SK-N-SH (cell line): Measurements from ENCODE around the gene AKR1E2. TPM values are rescaled to one million over a fixed set of nuclear protein-coding genes. Genes with fewer than 3 reads are reported as not detected.

Source experiments
- CTCF ChIA-PET: fragments of 300-600, 350-600 bp; formaldehyde crosslinking; extraction: SDS; loops from one replicate; lab custom pipeline; 2021; lab: Yijun Ruan, JAX
- POLR2A ChIA-PET: fragments of 350-600 bp; sonication (Branson Sonifier 250); formaldehyde crosslinking; extraction: SDS; loops from one replicate; lab custom pipeline; 2020; ENCODE audit warnings: antibody characterized with exemption, inconsistent platforms; lab: Yijun Ruan, JAX
- DNase-seq: peaks from one replicate; pipeline ENCODE4 v3.0.0; 2012
- H2AFZ ChIP-seq: fragments of 200-600 bp; sonication (generic); 2 replicates; pipeline ENCODE4 v1.8.1; 2016; ENCODE audit warnings: antibody characterized with exemption, mild to moderate bottlenecking, low read depth
- H3F3A ChIP-seq: fragments of 200-600 bp; sonication (generic); replicated peaks from 2 replicates; pipeline ENCODE3; 2016; ENCODE audit warnings: antibody characterized with exemption, mild to moderate bottlenecking; ENCODE audit not compliant: insufficient read depth
- H3K27ac ChIP-seq, 2 experiments: fragments of 200-500 bp in 1 of 2; fragments of 200-600 bp in 1 of 2; sonication (Bioruptor generic) in 1 of 2; sonication (generic), shearing (Covaris generic) in 1 of 2; 2 replicates each; pipeline versions ENCODE4 v1.5.1 to v1.6.1; 2014 to 2016; ENCODE audit warnings: low read depth in 2 of 2, inconsistent platforms in 1 of 2, low read length in 1 of 2, mild to moderate bottlenecking in 1 of 2, mixed read lengths in 1 of 2
- H3K27me3 ChIP-seq: fragments of 200-600 bp; sonication (generic), shearing (Covaris generic); 2 replicates; pipeline ENCODE4 v1.6.1; 2016; ENCODE audit warnings: mixed run types; ENCODE audit not compliant: insufficient read depth
- H3K36me3 ChIP-seq, 2 experiments: fragments of 200-500 bp in 1 of 2; fragments of 200-600 bp in 1 of 2; sonication (Bioruptor generic) in 1 of 2; sonication (generic) in 1 of 2; replicated peaks in 1 of 2; 2 replicates each; pipeline versions ENCODE3 to v1.5.1; 2014 to 2016; ENCODE audit warnings: low read length in 1 of 2, mild to moderate bottlenecking in 1 of 2; ENCODE audit not compliant: insufficient read depth in 2 of 2, control insufficient read depth in 1 of 2
- H3K4me1 ChIP-seq, 2 experiments: fragments of 200-500 bp in 1 of 2; fragments of 200-600 bp in 1 of 2; sonication (Bioruptor generic) in 1 of 2; sonication (generic), shearing (Covaris generic) in 1 of 2; 2 replicates each; pipeline versions ENCODE4 v1.5.1 to v1.6.1; 2014 to 2016; ENCODE audit warnings: low read depth in 1 of 2, low read length in 1 of 2, mixed run types in 1 of 2; ENCODE audit not compliant: insufficient read depth in 2 of 2, control insufficient read depth in 1 of 2
- H3K4me2 ChIP-seq: fragments of 200-600 bp; sonication (generic), shearing (Covaris generic); 2 replicates; pipeline ENCODE4 v1.6.1; 2017; ENCODE audit warnings: mixed run types
- H3K4me3 ChIP-seq, 2 experiments: fragments of 200-500 bp in 1 of 2; fragments of 200-600 bp in 1 of 2; sonication (Bioruptor generic) in 1 of 2; sonication (generic), shearing (Covaris generic) in 1 of 2; 2 replicates each; pipeline versions ENCODE4 v1.5.1 to v1.8.1; 2014 to 2016; ENCODE audit warnings: low read depth in 2 of 2, inconsistent platforms in 1 of 2, low read length in 1 of 2, mild to moderate bottlenecking in 1 of 2, mixed read lengths in 1 of 2, moderate library complexity in 1 of 2
- H3K79me2 ChIP-seq: fragments of 200-600 bp; sonication (generic); 2 replicates; pipeline ENCODE4 v1.8.1; 2017; ENCODE audit warnings: mild to moderate bottlenecking; ENCODE audit not compliant: insufficient read depth
- H3K9ac ChIP-seq: fragments of 200-600 bp; sonication (generic); 2 replicates; pipeline ENCODE4 v1.6.1; 2017; ENCODE audit warnings: mixed run types
- H3K9me2 ChIP-seq: fragments of 200-600 bp; sonication (generic); 2 replicates; pipeline ENCODE4 v1.6.1; 2017; ENCODE audit warnings: mixed run types
- H3K9me3 ChIP-seq: fragments of 200-600 bp; sonication (generic); 2 replicates; pipeline ENCODE4 v1.6.1; 2017; ENCODE audit warnings: mixed run types, mild to moderate bottlenecking, moderate library complexity
- H4K20me1 ChIP-seq: fragments of 200-600 bp; sonication (generic); 2 replicates; pipeline ENCODE4 v1.6.1; 2017; ENCODE audit warnings: mild to moderate bottlenecking, mixed run types; ENCODE audit not compliant: insufficient read depth
- IRF3 ChIP-seq: fragments of 150-350 bp; IDR thresholded peaks from 2 replicates; pipeline ENCODE4 v1.6.1; 2016; ENCODE audit warnings: mild to moderate bottlenecking, low read depth, low read length
- JUND ChIP-seq: IDR thresholded peaks from 2 replicates; pipeline ENCODE4 v1.4.0; 2012
- RXRA ChIP-seq: IDR thresholded peaks from 2 replicates; pipeline ENCODE4 v1.4.0; 2012; ENCODE audit warnings: low read depth, mild to moderate bottlenecking, borderline replicate concordance
- USF2 ChIP-seq: fragments of 150-350 bp; IDR thresholded peaks from 2 replicates; pipeline ENCODE4 v1.6.1; 2017; ENCODE audit warnings: antibody characterized with exemption, low read length, low read depth, borderline replicate concordance
- WGBS: methylation state at CpG from one replicate; pipeline ENCODE4 v1.1.6; 2017; ENCODE audit warnings: low lambda C conversion rate; 5-methylcytosine and 5-hydroxymethylcytosine counted together
- polyA plus RNA-seq, 3 experiments: library from polyadenylated mRNA; depleted of rRNA; stranded (reverse); fragments of >200 nt; gene quantifications; 2 replicates each; pipeline ENCODE4 v1.2.3, GENCODE V29; 2012
- TF ChIP-seq, protein P1 (sequence below): IDR thresholded peaks from 2 replicates; pipeline ENCODE4; 2012
- TF ChIP-seq, protein P2 (sequence below): IDR thresholded peaks from 2 replicates; pipeline ENCODE4 v1.6.1; 2012; ENCODE audit warnings: mild to moderate bottlenecking, low read depth, low read length, moderate library complexity

The AKR1E2 gene
- polyA plus RNA-seq, 1 of the 3 experiments (the other 2 are of a cell fraction) = 5.8 TPM

DNA sequence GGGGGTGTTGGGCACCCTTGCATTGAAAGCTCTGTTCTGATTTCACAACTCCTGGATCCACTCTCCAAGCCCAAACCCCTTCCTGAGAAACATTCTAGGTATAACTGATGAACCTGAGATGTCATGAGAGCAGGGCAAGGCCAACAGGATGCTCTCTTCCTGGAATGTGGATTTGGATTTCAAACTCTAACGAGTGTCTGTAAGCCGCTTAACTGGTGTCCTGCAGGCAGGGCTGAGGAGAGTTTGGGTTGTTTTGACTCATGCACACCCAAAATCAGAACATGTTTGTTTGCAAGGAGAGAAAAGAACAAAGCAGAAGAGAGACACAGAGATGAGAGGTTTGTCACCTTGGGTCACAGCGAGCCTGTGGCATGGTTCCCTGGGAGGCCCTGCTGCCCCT is 24.6 kb upstream of the AKR1E2 start:
- peak overlapping the region; percentile 6; the same call in 1 of the 2 replicates for H2AFZ ChIP-seq
- no peaks in the 10 kb centered on the region for H3K27me3 ChIP-seq
- POLR2A ChIA-PET = no interaction called here
- H3K4me1 ChIP-seq = peaks cover 0 to 26% of the 10 kb centered on the region in 2 experiments; a peak in 2 of 4 replicates
- H4K20me1 ChIP-seq = no peaks in the 10 kb centered on the region
- 90% methylated on average over 3 of the region's 3 CpGs for whole genome bisulfite sequencing
- no peaks in the 10 kb centered on the region for H3K79me2 ChIP-seq
- H3K9me2 ChIP-seq = no peaks in the 10 kb centered on the region
- CTCF ChIA-PET = interaction anchor here (3.1 kb wide), 1 partner anchor 14 kb away, joined by 15 read pairs; no protein-coding TSS in a partner anchor
- H3K9me3 ChIP-seq = no peaks in the 10 kb centered on the region
- H3K4me2 ChIP-seq = no peak overlapping the region
- no peak for TF ChIP-seq JUND
- TF ChIP-seq USF2 = no peak
- no peak for TF ChIP-seq IRF3
- TF ChIP-seq, protein P1, sequence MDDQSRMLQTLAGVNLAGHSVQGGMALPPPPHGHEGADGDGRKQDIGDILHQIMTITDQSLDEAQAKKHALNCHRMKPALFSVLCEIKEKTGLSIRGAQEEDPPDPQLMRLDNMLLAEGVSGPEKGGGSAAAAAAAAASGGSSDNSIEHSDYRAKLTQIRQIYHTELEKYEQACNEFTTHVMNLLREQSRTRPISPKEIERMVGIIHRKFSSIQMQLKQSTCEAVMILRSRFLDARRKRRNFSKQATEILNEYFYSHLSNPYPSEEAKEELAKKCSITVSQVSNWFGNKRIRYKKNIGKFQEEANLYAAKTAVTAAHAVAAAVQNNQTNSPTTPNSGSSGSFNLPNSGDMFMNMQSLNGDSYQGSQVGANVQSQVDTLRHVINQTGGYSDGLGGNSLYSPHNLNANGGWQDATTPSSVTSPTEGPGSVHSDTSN = no peak
- TF ChIP-seq, all 33 proteins: peak for 0
- H3F3A ChIP-seq = peaks cover 21% of the 10 kb centered on the region
- no peak overlapping the region for H3K9ac ChIP-seq
- H3K4me3 ChIP-seq = no peak overlapping the region
- no peak for DNase-seq
- no peaks in the 10 kb centered on the region for H3K36me3 ChIP-seq
- no peak overlapping the region for H3K27ac ChIP-seq

GRCh38 chr10:4802711-4803487 is 23.1 kb upstream of the AKR1E2 start:
- CTCF ChIA-PET = interaction anchor here (1.1 to 2.3 kb wide), 2 partner anchors 12 to 13 kb away, joined by 3 to 17 read pairs; no protein-coding TSS in a partner anchor
- DNase-seq = no peak
- H3F3A ChIP-seq = peaks cover 33% of the 10 kb centered on the region
- no peaks in the 10 kb centered on the region for H3K36me3 ChIP-seq
- no peaks in the 10 kb centered on the region for H4K20me1 ChIP-seq
- 78% methylated on average over 6 of the region's 6 CpGs for WGBS
- POLR2A ChIA-PET = no interaction called here
- H3K27ac ChIP-seq = peak overlapping the region in 1 of 2 experiments; percentile 76; a peak in 1 of 4 replicates
- no peaks in the 10 kb centered on the region for H3K9me3 ChIP-seq
- no peaks in the 10 kb centered on the region for H3K9me2 ChIP-seq
- no peaks in the 10 kb centered on the region for H3K27me3 ChIP-seq
- no peaks in the 10 kb centered on the region for H3K79me2 ChIP-seq
- H3K9ac ChIP-seq = no peak overlapping the region; the same call in 1 of the 2 replicates
- no peak overlapping the region for H2AFZ ChIP-seq
- TF ChIP-seq, protein P2, sequence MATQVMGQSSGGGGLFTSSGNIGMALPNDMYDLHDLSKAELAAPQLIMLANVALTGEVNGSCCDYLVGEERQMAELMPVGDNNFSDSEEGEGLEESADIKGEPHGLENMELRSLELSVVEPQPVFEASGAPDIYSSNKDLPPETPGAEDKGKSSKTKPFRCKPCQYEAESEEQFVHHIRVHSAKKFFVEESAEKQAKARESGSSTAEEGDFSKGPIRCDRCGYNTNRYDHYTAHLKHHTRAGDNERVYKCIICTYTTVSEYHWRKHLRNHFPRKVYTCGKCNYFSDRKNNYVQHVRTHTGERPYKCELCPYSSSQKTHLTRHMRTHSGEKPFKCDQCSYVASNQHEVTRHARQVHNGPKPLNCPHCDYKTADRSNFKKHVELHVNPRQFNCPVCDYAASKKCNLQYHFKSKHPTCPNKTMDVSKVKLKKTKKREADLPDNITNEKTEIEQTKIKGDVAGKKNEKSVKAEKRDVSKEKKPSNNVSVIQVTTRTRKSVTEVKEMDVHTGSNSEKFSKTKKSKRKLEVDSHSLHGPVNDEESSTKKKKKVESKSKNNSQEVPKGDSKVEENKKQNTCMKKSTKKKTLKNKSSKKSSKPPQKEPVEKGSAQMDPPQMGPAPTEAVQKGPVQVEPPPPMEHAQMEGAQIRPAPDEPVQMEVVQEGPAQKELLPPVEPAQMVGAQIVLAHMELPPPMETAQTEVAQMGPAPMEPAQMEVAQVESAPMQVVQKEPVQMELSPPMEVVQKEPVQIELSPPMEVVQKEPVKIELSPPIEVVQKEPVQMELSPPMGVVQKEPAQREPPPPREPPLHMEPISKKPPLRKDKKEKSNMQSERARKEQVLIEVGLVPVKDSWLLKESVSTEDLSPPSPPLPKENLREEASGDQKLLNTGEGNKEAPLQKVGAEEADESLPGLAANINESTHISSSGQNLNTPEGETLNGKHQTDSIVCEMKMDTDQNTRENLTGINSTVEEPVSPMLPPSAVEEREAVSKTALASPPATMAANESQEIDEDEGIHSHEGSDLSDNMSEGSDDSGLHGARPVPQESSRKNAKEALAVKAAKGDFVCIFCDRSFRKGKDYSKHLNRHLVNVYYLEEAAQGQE = peak; percentile 70; the same call in 1 of the 2 replicates
- no peak for TF ChIP-seq RXRA
- no peak overlapping the region for H3K4me2 ChIP-seq
- H3K4me1 ChIP-seq = peaks cover 0 to 26% of the 10 kb centered on the region in 2 experiments; a peak in 2 of 4 replicates
- no peak overlapping the region for H3K4me3 ChIP-seq
